LNCAP (cell line): ENCODE data around the gene PIGL.
A peak's percentile ranks its signal among the peaks of the same experiment; 100 is the strongest.

ENCODE experiments used
- CTCF ChIP-seq: fragments of 450-650 bp; IDR thresholded peaks from 2 replicates; pipeline ENCODE4 v1.5.1; 2017; ENCODE audit warnings: mild to moderate bottlenecking

The PIGL gene

GRCh38 chr17:16215273-16215964 is 1.6 kb upstream of the PIGL start, which contains the start of gene NCOR1:
NCOR1 (minus strand) TSS chr17:16215534; CDS start chr17:16194569, 20,965 bp downstream.
- peak; percentile 43; the same call in 1 of the 2 replicates for TF ChIP-seq CTCF

DNA sequence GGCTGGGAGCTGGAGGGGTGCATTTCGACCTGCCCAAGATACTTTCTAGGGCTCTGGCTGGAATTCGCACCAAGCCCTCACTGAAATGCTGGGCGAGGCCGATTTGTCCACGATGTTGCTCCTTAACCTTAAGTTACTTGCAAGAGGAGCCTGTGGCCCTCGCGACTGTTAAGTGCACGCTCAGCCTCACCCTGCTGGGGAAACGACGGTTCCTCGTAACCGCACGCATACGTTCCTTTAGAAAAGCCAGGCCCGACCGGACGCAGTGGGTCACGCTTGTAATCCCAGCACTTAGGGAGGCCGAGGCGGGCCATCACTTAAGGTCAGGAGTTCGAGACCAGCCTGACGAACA is 1.1 kb upstream of the PIGL start:
- TF ChIP-seq CTCF = no peak

GRCh38 chr17:16222406-16222805 is 5.4 kb downstream of the PIGL start:
- TF ChIP-seq CTCF = no peak

DNA sequence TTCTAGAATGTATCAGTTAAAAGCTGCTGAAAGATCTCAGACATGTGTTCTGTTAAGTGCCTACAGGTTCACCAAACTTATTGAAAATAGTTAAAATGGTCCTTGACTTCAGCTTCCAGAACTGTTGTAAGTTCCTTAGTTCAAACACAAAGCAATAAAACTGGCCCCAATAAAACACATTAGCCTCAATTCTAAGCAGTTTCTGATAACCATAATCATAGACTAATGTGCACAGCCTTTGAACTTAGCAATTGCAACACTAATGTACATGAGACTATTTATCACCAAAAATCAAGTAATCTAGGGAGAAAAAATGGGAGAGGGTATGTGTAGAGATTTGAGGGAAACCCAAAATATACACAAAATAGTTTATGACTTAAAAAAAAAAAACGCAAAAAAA is 15.4 kb downstream of the PIGL start:
- TF ChIP-seq CTCF = no peak

GRCh38 chr17:16239931-16240330 is 22.9 kb downstream of the PIGL start:
- TF ChIP-seq CTCF = no peak

GRCh38 chr17:16241906-16242399 is 24.9 kb downstream of the PIGL start:
- TF ChIP-seq CTCF = no peak

DNA sequence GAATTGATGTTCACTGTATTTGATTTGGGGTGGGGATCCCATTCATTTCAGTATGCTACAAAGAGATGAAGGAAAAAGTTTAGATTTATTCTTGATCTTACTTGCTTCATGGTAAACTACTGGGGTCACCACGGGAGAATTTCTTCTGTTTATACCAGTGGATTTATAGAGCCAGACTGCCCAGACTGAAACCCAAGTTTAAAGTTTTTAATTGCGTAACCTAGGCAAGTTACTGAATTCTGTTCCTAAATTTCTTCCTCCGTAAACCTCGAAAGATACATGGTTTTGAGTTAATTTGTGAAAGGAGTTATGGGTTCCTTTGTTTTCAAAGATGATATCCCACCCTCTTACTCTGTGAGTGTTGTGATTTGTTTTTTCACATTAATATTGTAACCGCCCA is 26.4 kb downstream of the PIGL start:
- no peak for TF ChIP-seq CTCF
